Fibroblast of lung (primary cell): ENCODE measurements around the gene TGDS. TPM values are rescaled to one million over a fixed set of nuclear protein-coding genes. Genes with fewer than 3 reads are reported as not detected.

Source experiments
- DNase-seq, 2 donors: peaks; one replicate each; pipeline versions ENCODE4 v3.0.0 to v3.0.0-alpha.2; 2010; ENCODE audit warnings: low read depth in 2 of 2
- H2AFZ ChIP-seq: 2 replicates; pipeline ENCODE4 v1.5.1; 2012; ENCODE audit warnings: low read length, control low read depth, inconsistent platforms
- H3K27ac ChIP-seq: 2 replicates; pipeline ENCODE4 v1.5.1; 2011; ENCODE audit warnings: low read length, control low read depth; ENCODE audit not compliant: insufficient read depth
- H3K27me3 ChIP-seq: 2 replicates; pipeline ENCODE4 v1.5.1; 2011; ENCODE audit warnings: mild to moderate bottlenecking, low read length; ENCODE audit not compliant: control insufficient read depth, insufficient read depth
- H3K36me3 ChIP-seq: 2 replicates; pipeline ENCODE4 v1.5.1; 2011; ENCODE audit warnings: low read length; ENCODE audit not compliant: control insufficient read depth, insufficient read depth
- H3K4me1 ChIP-seq: 2 replicates; pipeline ENCODE4 v1.5.1; 2011; ENCODE audit warnings: low read length; ENCODE audit not compliant: control insufficient read depth, insufficient read depth; ENCODE audit errors: extremely low read depth
- H3K4me2 ChIP-seq: 2 replicates; pipeline ENCODE4 v1.5.1; 2011; ENCODE audit warnings: low read length, control low read depth; ENCODE audit not compliant: insufficient read depth; ENCODE audit errors: extremely low read depth
- H3K4me3 ChIP-seq, 4 experiments: fragments of 200-600 bp in 1 of 4; sonication (generic) in 1 of 4; replicated peaks in 1 of 4; 2 replicates each; pipeline ENCODE4 v1.5.1; 2011 to 2016; ENCODE audit warnings: low read length in 4 of 4, low read depth in 3 of 4, mild to moderate bottlenecking in 3 of 4, control low read depth in 2 of 4, inconsistent platforms in 1 of 4, mixed read lengths in 1 of 4; ENCODE audit not compliant: insufficient read depth in 1 of 4; ENCODE audit errors: control extremely low read depth in 1 of 4
- H3K79me2 ChIP-seq: 2 replicates; pipeline ENCODE4 v1.5.1; 2012; ENCODE audit warnings: mild to moderate bottlenecking, low read length, inconsistent platforms; ENCODE audit not compliant: control insufficient read depth, insufficient read depth
- H3K9ac ChIP-seq: 2 replicates; pipeline ENCODE4 v1.5.1; 2011; ENCODE audit warnings: mild to moderate bottlenecking, low read length, control low read depth; ENCODE audit not compliant: insufficient read depth
- H3K9me3 ChIP-seq: 2 replicates; pipeline ENCODE4 v1.5.1; 2012; ENCODE audit warnings: low read depth, low read length; ENCODE audit not compliant: control insufficient read depth, insufficient read depth
- H4K20me1 ChIP-seq: 2 replicates; pipeline ENCODE4 v1.5.1; 2011; ENCODE audit warnings: low read length; ENCODE audit not compliant: control insufficient read depth, insufficient read depth; ENCODE audit errors: extremely low read depth
- CTCF ChIP-seq, 2 donors: IDR thresholded peaks in 1 of 2; conservative IDR thresholded peaks in 1 of 2; 1 replicate in 1 of 2; 2 replicates in 1 of 2; pipeline ENCODE4 v1.5.1; 2011 to 2012; ENCODE audit warnings: low read length in 2 of 2, control low read depth in 1 of 2, inconsistent platforms in 1 of 2, low read depth in 1 of 2, mild to moderate bottlenecking in 1 of 2
- EZH2 ChIP-seq: IDR thresholded peaks from 2 replicates; pipeline ENCODE4 v1.5.1; 2012; ENCODE audit warnings: low read length, control low read depth, mild to moderate bottlenecking; ENCODE audit errors: missing control alignments
- polyA plus RNA-seq, 2 donors: library from polyadenylated mRNA; depleted of rRNA in 1 of 2; stranded (reverse) in 1 of 2; unstranded in 1 of 2; fragments of >200 nt; gene quantifications; 2 replicates each; pipeline ENCODE4 v1.2.1, GENCODE V29; 2011 to 2012; ENCODE audit warnings: missing spikeins in 1 of 2
- total RNA-seq: library from RNA; depleted of rRNA; stranded (reverse); fragments of >200 nt; gene quantifications from 2 replicates; pipeline ENCODE4 v1.2.1, GENCODE V29; 2014

Gene TGDS
- total and polyA plus RNA-seq, 2 donors (not counting 1 experiment from before 2014, with no cell fraction given): 13.4 to 15.2 TPM

- Histone ChIP-seq H4K20me1 (no peaks in the 10 kb centered on the region), H3K4me1 (no peaks in the 10 kb centered on the region), H3K4me3 (no peak overlapping the region), H3K27me3 (no peaks in the 10 kb centered on the region), H3K9ac (no peak overlapping the region), H3K27ac (no peak overlapping the region), H3K36me3 (no peaks in the 10 kb centered on the region), H3K4me2 (no peak overlapping the region), H3K9me3 (no peaks in the 10 kb centered on the region), H2AFZ (no peak overlapping the region), H3K79me2 (no peaks in the 10 kb centered on the region)
- TF ChIP-seq EZH2: no peak
- no peak for TF ChIP-seq CTCF (conservative IDR thresholded peaks at IDR 0.05 in 1 of 2, IDR thresholded peaks at IDR 0.05 in 1 of 2; ENCODE audit: low read depth in 1 of 2, low read length in 2 of 2)
- no peak for DNase-seq
These were observed 34.9 kb upstream of the TGDS start for GRCh38 chr13:94630858-94631257.

GRCh38 chr13:94623316-94623715 is 27.4 kb upstream of the TGDS start:
- no peaks in the 10 kb centered on the region for H3K27me3 ChIP-seq
- H2AFZ ChIP-seq: no peak overlapping the region
- no peak overlapping the region for H3K9ac ChIP-seq
- no peaks in the 10 kb centered on the region for H3K9me3 ChIP-seq
- no peak overlapping the region for H3K27ac ChIP-seq
- no peak for TF ChIP-seq CTCF (conservative IDR thresholded peaks at IDR 0.05 in 1 of 2, IDR thresholded peaks at IDR 0.05 in 1 of 2; ENCODE audit: low read depth in 1 of 2, low read length in 2 of 2)
- no peak for TF ChIP-seq EZH2
- H3K4me3 ChIP-seq: no peak overlapping the region
- no peaks in the 10 kb centered on the region for H3K79me2 ChIP-seq
- no peak for DNase-seq
- peaks cover 2% of the 10 kb centered on the region for H4K20me1 ChIP-seq
- peaks cover 4% of the 10 kb centered on the region for H3K36me3 ChIP-seq
- no peak overlapping the region for H3K4me2 ChIP-seq
- no peaks in the 10 kb centered on the region for H3K4me1 ChIP-seq

- H3K4me2 ChIP-seq: no peak overlapping the region
- peaks cover 2% of the 10 kb centered on the region for H4K20me1 ChIP-seq
- DNase-seq: no peak
- H3K36me3 ChIP-seq: peaks cover 4% of the 10 kb centered on the region
- no peaks in the 10 kb centered on the region for H3K9me3 ChIP-seq
- no peaks in the 10 kb centered on the region for H3K27me3 ChIP-seq
- no peak overlapping the region for H3K4me3 ChIP-seq
- H3K4me1 ChIP-seq: no peaks in the 10 kb centered on the region
- H2AFZ ChIP-seq: no peak overlapping the region
- H3K9ac ChIP-seq: no peak overlapping the region
- no peak overlapping the region for H3K27ac ChIP-seq
- no peak for TF ChIP-seq CTCF (conservative IDR thresholded peaks at IDR 0.05 in 1 of 2, IDR thresholded peaks at IDR 0.05 in 1 of 2; ENCODE audit: low read depth in 1 of 2, low read length in 2 of 2)
- no peak for TF ChIP-seq EZH2
- no peaks in the 10 kb centered on the region for H3K79me2 ChIP-seq
These were observed 26.4 kb upstream of the TGDS start for GRCh38 chr13:94622344-94622743.
